ENCODE results near the gene TAGAP. TPM values are rescaled to one million over a fixed set of nuclear protein-coding genes. Genes with fewer than 3 reads are reported as not detected.

Gene TAGAP
- total and polyA plus RNA-seq, 2 donors (not counting 3 experiments of a cell fraction or from before 2014, with no cell fraction given), result not detected

- Histone ChIP-seq H3K4me2 (ENCODE audit: insufficient read depth, low read length) (no peak overlapping the region), H3K27me3 (ENCODE audit: control insufficient read depth in 2 of 2, insufficient read depth in 2 of 2, low read length in 2 of 2) (peaks cover 0 to 2% of the 10 kb centered on the region in 2 experiments), H3K79me2 (ENCODE audit: control insufficient read depth, insufficient read depth, low read length) (no peaks in the 10 kb centered on the region), H3K9ac (replicated peaks; ENCODE audit: extremely low read depth, insufficient read depth, low read length) (no peak overlapping the region), H3K4me3 (replicated peaks in 1 of 3; ENCODE audit: insufficient read depth in 1 of 3, low read depth in 1 of 3, low read length in 3 of 3) (no peak overlapping the region), H2AFZ (ENCODE audit: low read depth, low read length) (no peak overlapping the region), H3K27ac (ENCODE audit: insufficient read depth, low read depth, low read length) (no peak overlapping the region), H3K9me1 (replicated peaks; ENCODE audit: control insufficient read depth, extremely low read depth, insufficient read depth, low read length) (no peaks in the 10 kb centered on the region), H4K20me1 (replicated peaks; ENCODE audit: control insufficient read depth, extremely low read depth, insufficient read depth, low read length) (no peaks in the 10 kb centered on the region), H3K36me3 (ENCODE audit: control insufficient read depth in 2 of 2, extremely low read depth in 1 of 2, insufficient read depth in 2 of 2, low read length in 2 of 2) (no peaks in the 10 kb centered on the region), H3K4me1 (ENCODE audit: control insufficient read depth, extremely low read depth, insufficient read depth, low read length) (no peaks in the 10 kb centered on the region), H3K9me3 (replicated peaks; ENCODE audit: control insufficient read depth, insufficient read depth, low read length) (no peaks in the 10 kb centered on the region)
- ChIA-PET POLR2A (no interaction called here), CTCF (no interaction called here)
- no TSS peak for BruUV-seq (replicated peaks)
- intact Hi-C loops (cut with micrococcal nuclease) (no loop called here), dilution Hi-C loops (cut with MboI; ENCODE audit: extremely low pct_ligation_motif_present, low sequenced_read_pairs) (no loop called here)
- TF ChIP-seq MYC (IDR thresholded peaks at IDR 0.05; ENCODE audit: low read depth, low read length) (no peak), POLR2AphosphoS5 (IDR thresholded peaks at IDR 0.05; ENCODE audit: insufficient read depth, low read depth, low read length) (no peak), FOS (IDR thresholded peaks at IDR 0.05; ENCODE audit: borderline replicate concordance, insufficient read depth, low read length) (no peak), CTCF (IDR thresholded peaks at IDR 0.05; ENCODE audit: extremely low read depth in 1 of 2, insufficient read depth in 1 of 2, low read depth in 1 of 2, low read length in 2 of 2) (no peak), EZH2 (IDR thresholded peaks at IDR 0.05; ENCODE audit: borderline replicate concordance, low read depth, low read length, severe bottlenecking) (no peak), JUN (IDR thresholded peaks at IDR 0.05; ENCODE audit: borderline replicate concordance, insufficient read depth, insufficient read length, low read depth) (no peak), GATA2 (IDR thresholded peaks at IDR 0.05; ENCODE audit: insufficient read depth, insufficient read length, low read depth, low read length) (no peak), POLR2A (IDR thresholded peaks at IDR 0.05; ENCODE audit: low read depth, low read length) (no peak), MAX (IDR thresholded peaks at IDR 0.05; ENCODE audit: insufficient read depth, insufficient read length) (no peak)
- DNase-seq (ENCODE audit: low read depth, low spot score) (no peak), FAIRE-seq (no peak)
These were observed 46.0 kb upstream of the TAGAP start for GRCh38 chr6:159090530-159091480.
